Measurements from ENCODE around the gene ETFA.

DNA sequence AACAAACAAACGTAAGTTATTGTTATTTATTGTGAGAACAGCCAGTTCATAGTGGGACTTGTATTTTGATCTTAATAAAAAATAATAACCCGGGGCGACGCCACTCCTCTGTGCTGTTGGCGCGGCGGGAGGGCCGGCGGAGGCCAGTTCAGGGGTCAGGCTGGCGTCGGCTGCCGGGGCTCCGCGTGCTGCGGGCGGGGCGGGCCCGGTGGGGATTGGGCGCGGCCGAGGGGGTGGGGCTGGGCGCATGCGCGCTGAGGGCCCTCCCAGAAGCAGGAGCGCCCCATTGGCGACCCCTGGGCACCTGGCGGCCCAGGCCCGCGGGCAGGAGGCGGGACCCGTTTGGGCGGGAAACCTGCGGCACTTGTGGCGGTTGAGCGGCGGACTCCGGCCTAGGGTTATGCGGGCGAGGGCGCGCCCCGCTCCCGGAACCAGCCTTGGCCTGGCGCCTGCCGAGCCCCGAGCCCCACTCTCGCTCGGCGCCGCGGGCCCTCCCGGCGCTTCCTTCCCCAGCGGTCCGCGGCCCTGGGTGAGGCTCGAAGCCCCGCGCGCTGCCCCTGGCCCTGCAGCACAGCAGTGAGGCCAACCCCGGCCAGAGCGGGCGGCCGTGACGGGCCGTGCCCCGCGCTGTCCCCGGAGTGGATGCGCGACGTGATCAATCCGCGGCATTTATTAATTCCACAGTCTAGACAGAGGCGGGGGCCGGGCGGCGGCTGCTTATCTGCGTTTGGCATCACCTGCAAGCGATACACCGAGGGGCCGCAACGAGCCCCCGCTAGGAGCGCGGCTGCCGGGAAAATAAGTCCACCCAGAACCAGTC, 31.3 kb upstream of the ETFA start:
- TF ChIP-seq, protein P1, sequence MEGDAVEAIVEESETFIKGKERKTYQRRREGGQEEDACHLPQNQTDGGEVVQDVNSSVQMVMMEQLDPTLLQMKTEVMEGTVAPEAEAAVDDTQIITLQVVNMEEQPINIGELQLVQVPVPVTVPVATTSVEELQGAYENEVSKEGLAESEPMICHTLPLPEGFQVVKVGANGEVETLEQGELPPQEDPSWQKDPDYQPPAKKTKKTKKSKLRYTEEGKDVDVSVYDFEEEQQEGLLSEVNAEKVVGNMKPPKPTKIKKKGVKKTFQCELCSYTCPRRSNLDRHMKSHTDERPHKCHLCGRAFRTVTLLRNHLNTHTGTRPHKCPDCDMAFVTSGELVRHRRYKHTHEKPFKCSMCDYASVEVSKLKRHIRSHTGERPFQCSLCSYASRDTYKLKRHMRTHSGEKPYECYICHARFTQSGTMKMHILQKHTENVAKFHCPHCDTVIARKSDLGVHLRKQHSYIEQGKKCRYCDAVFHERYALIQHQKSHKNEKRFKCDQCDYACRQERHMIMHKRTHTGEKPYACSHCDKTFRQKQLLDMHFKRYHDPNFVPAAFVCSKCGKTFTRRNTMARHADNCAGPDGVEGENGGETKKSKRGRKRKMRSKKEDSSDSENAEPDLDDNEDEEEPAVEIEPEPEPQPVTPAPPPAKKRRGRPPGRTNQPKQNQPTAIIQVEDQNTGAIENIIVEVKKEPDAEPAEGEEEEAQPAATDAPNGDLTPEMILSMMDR (IDR thresholded peaks at IDR 0.05) = no peak
- no peak for TF ChIP-seq ZFX (IDR thresholded peaks at IDR 0.05; ENCODE audit: borderline replicate concordance)
